ENCODE data around the gene MYH14. TPM values are rescaled to one million over a fixed set of nuclear protein-coding genes. Genes with fewer than 3 reads are reported as not detected.

Gene MYH14
- total RNA-seq, 1 donor from 2014 or later: 146 TPM

DNA sequence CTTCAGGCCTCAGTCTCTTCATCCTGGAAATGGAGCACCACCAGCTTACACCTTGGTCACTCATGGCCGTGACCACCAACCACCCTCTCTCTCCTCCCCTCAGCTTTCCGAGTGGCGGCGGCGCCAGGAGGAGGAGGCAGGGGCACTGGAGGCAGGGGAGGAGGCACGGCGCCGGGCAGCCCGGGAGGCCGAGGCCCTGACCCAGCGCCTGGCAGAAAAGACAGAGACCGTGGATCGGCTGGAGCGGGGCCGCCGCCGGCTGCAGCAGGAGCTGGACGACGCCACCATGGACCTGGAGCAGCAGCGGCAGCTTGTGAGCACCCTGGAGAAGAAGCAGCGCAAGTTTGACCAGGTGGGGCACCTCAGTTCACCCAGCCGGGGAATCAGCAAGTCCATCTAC, 78.1 kb downstream of the MYH14 start:
- ATAC-seq (no peak), DNase-seq (no peak)
- Histone ChIP-seq H3K4me3 (no peak overlapping the region), H3K27ac (no peak overlapping the region), H3K36me3 (no peaks in the 10 kb centered on the region), H3K9me3 (no peaks in the 10 kb centered on the region), H3K4me1 (no peaks in the 10 kb centered on the region), H3K27me3 (no peaks in the 10 kb centered on the region)
- TF ChIP-seq, protein P1, sequence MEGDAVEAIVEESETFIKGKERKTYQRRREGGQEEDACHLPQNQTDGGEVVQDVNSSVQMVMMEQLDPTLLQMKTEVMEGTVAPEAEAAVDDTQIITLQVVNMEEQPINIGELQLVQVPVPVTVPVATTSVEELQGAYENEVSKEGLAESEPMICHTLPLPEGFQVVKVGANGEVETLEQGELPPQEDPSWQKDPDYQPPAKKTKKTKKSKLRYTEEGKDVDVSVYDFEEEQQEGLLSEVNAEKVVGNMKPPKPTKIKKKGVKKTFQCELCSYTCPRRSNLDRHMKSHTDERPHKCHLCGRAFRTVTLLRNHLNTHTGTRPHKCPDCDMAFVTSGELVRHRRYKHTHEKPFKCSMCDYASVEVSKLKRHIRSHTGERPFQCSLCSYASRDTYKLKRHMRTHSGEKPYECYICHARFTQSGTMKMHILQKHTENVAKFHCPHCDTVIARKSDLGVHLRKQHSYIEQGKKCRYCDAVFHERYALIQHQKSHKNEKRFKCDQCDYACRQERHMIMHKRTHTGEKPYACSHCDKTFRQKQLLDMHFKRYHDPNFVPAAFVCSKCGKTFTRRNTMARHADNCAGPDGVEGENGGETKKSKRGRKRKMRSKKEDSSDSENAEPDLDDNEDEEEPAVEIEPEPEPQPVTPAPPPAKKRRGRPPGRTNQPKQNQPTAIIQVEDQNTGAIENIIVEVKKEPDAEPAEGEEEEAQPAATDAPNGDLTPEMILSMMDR (IDR thresholded peaks at IDR 0.05): no peak
- intact Hi-C loops (cut with DNase I): no loop called here

DNA sequence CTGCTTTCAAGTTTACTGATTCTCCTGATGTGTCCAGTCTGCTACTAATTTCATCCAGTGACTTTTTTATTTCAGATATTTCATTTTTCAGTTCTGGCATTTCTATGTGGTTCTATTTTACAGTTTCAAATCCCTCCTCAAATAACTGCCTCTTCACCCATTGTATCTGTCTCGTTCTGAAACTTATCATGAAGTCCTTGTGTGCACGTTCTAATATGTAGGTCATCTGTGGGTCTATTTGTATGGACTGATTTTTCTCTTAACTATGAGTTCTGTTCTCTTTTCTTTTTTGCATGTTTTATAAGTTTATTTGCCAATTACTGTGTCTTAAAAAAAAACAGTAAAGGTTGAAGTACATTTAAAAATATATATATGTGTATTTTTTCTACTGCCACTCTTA, 82.4 kb downstream of the MYH14 start:
- DNase-seq: no peak
- Histone ChIP-seq H3K9me3 (no peaks in the 10 kb centered on the region), H3K27ac (no peak overlapping the region), H3K36me3 (no peaks in the 10 kb centered on the region), H3K27me3 (no peaks in the 10 kb centered on the region), H3K4me1 (no peaks in the 10 kb centered on the region), H3K4me3 (no peak overlapping the region)
- TF ChIP-seq, protein P1 (IDR thresholded peaks at IDR 0.05): no peak
- intact Hi-C loops (cut with DNase I): no loop called here
- no peak for ATAC-seq

GRCh38 chr19:50286443-50286842, 83.0 kb downstream of the MYH14 start:
- H3K4me3 ChIP-seq: no peak overlapping the region
- intact Hi-C loops (cut with DNase I): no loop called here
- no peak for DNase-seq
- H3K36me3 ChIP-seq: no peaks in the 10 kb centered on the region
- H3K27me3 ChIP-seq: no peaks in the 10 kb centered on the region
- H3K9me3 ChIP-seq: no peaks in the 10 kb centered on the region
- TF ChIP-seq, protein P1 (IDR thresholded peaks at IDR 0.05): no peak
- no peak overlapping the region for H3K27ac ChIP-seq
- no peak for ATAC-seq
- H3K4me1 ChIP-seq: no peaks in the 10 kb centered on the region

- no peak for DNase-seq
- ATAC-seq: no peak
- Histone ChIP-seq H3K4me1 (no peaks in the 10 kb centered on the region), H3K36me3 (no peaks in the 10 kb centered on the region), H3K27ac (no peak overlapping the region), H3K9me3 (no peaks in the 10 kb centered on the region), H3K27me3 (no peaks in the 10 kb centered on the region), H3K4me3 (no peak overlapping the region)
- TF ChIP-seq, protein P1 (IDR thresholded peaks at IDR 0.05): no peak
- intact Hi-C loops (cut with DNase I): no loop called here
These were observed 83.9 kb downstream of the MYH14 start for GRCh38 chr19:50287331-50287730.

DNA sequence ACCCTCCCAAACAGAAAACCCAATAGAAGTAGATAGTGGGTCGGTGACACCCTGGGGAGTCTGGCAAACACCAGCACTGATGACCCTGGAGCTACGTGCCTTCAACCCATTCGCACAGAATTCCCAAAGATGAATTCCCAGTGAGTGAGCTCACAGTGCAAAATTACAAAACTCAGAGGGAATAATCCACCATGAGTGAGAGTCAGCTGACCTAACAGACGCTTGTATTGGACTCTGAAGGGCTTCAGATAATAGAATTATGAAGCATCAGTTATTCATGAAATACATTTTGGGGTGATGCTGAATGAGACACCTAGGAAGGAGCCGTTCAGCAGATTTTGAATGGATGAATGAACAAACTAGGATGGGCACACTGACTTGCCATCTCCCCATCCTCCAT, 85.5 kb downstream of the MYH14 start:
- intact Hi-C loops (cut with DNase I): no loop called here
- Histone ChIP-seq H3K27ac (no peak overlapping the region), H3K27me3 (no peaks in the 10 kb centered on the region), H3K4me1 (no peaks in the 10 kb centered on the region), H3K36me3 (no peaks in the 10 kb centered on the region), H3K4me3 (no peak overlapping the region), H3K9me3 (no peaks in the 10 kb centered on the region)
- TF ChIP-seq, protein P1 (IDR thresholded peaks at IDR 0.05): no peak
- DNase-seq (no peak), ATAC-seq (no peak)

DNA sequence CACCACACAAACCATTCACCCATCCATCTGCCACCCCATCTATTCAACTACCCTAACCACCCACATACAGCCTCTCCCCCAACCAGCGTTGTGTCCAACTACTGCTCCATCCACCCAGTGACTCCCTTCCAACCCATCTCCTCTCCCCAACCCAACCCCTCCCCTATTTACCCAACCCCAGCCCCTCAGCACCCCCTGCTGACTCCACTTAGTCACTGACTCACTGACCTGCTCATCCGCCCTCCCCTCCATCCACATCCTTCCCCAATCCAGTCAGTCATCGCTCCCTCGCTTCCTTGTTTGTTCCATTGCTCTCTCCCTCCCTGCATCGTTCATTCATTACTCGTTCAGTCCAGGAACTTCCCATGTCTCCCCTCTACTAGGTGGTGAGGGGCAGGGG, 86.6 kb downstream of the MYH14 start:
- H3K27ac ChIP-seq: no peak overlapping the region
- TF ChIP-seq, protein P1 (IDR thresholded peaks at IDR 0.05): no peak
- ATAC-seq: no peak
- H3K9me3 ChIP-seq: no peaks in the 10 kb centered on the region
- no peaks in the 10 kb centered on the region for H3K4me1 ChIP-seq
- no peaks in the 10 kb centered on the region for H3K27me3 ChIP-seq
- DNase-seq: no peak
- H3K4me3 ChIP-seq: no peak overlapping the region
- intact Hi-C loops (cut with DNase I): no loop called here
- no peaks in the 10 kb centered on the region for H3K36me3 ChIP-seq

Measured in upper lobe of right lung (tissue), 1 donor.